ENCODE data around the gene GARRE1.

Gene GARRE1

GRCh38 chr19:34288381-34288780 lies 34.0 kb downstream of the GARRE1 start:
- in situ Hi-C loops (cut with MboI; ENCODE audit: low sequenced_read_pairs): no loop called here

- in situ Hi-C loops (cut with MboI; ENCODE audit: low sequenced_read_pairs): no loop called here
Measured at GRCh38 chr19:34291235-34291634, 36.9 kb downstream of the GARRE1 start.

GRCh38 chr19:34295103-34295502 lies 40.7 kb downstream of the GARRE1 start:
- in situ Hi-C loops (cut with MboI; ENCODE audit: low sequenced_read_pairs): no loop called here

DNA sequence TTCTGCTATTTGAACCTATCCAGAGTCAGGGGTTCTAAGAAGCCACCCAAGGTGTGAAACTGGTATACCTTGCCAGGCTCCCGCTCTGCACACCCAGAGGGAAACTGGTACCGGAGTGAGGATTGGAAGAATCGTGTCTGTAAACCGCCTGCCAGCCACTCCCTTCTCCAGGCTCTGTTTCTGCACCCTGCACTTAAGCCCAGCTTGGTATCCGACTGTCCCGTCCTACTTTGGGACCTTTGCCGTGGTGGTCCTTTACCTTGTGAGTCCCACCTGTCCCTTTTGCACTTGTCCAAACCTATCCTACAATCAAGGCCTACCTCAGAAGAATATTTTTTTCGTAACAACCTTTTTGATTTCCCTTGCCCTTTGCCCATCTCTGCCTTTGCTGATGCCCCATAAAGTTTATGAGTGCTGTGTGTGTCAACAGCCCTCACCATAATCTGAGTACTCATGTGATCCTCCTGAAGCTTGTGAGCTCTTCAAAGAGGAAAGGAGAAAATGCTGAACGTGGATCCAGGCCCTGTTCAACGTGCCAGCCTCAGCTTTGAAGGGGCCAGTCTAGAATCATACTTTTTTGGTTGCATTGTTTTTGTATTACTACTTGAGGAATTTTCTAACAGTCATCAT lies 44.7 kb downstream of the GARRE1 start:
- in situ Hi-C loops (cut with MboI; ENCODE audit: low sequenced_read_pairs): no loop called here

DNA sequence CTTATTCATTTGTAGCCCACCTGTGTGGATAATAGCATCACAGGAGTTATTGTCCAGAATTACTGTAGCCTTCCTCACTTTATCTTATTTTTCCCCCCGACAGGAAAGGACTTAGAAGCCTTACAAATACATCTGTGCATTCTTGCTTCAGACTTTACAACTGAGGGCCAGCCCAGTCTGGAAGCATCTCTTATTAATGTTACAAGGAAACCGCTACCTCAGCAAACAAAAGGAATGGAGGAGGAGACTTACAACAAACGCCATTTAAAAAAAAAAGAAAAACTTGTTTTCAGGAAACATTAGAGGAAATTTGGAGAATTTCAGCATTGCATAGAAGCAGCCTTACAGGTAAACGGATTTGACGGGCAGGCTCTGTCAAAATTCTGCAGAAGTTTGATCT lies 45.2 kb downstream of the GARRE1 start:
- in situ Hi-C loops (cut with MboI; ENCODE audit: low sequenced_read_pairs): no loop called here

DNA sequence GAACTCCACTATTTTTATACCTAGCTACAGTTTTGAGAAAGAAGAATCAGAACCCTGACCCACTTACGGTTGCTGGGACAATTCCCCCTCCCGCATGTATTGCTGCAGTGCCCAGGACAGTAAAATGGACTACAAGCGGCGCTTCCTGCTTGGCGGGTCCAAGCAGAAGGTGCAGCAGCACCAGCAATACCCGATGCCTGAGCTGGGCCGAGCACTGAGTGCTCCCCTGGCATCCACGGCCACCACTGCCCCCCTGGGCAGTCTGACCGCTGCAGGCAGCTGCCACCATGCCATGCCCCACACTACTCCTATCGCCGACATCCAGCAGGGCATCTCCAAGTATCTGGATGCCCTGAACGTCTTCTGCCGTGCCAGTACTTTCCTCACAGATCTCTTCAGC lies 46.0 kb downstream of the GARRE1 start:
- in situ Hi-C loops (cut with MboI; ENCODE audit: low sequenced_read_pairs): no loop called here

- in situ Hi-C loops (cut with MboI; ENCODE audit: low sequenced_read_pairs): no loop called here
Measured at GRCh38 chr19:34300962-34301361, 46.6 kb downstream of the GARRE1 start.
